GM18873 (cell line): ENCODE measurements around the gene CCDC184.
"Not testable (repeated sequence)": the region's sequence is repeated elsewhere in the genome, so short reads cannot be mapped to it uniquely, and the experiment has no call there.

Experiments
- ATAC-seq: cut with Tn5 transposase; IDR thresholded peaks from one replicate; pipeline ENCODE4 v1.9.1; 2021; ENCODE audit warnings: mild to moderate bottlenecking, moderate library complexity, moderate number of reproducible peaks; ENCODE audit not compliant: unreplicated experiment, low FRiP score

CCDC184 gene

GRCh38 chr12:48201516-48201915 is 18.1 kb downstream of the CCDC184 start:
- no peak for ATAC-seq

GRCh38 chr12:48202766-48203165 is 19.3 kb downstream of the CCDC184 start:
- no peak for ATAC-seq

- ATAC-seq = no peak
Observed at GRCh38 chr12:48203192-48203591, 19.7 kb downstream of the CCDC184 start, which contains the start of gene OR10AD1. OR10AD1 (minus strand) TSS chr12:48203292; CDS start chr12:48203292, 0 bp downstream.

GRCh38 chr12:48209495-48209894 is 26.1 kb downstream of the CCDC184 start:
- ATAC-seq = not testable (repeated sequence)

- no peak for ATAC-seq
Observed at GRCh38 chr12:48216785-48217184, 33.3 kb downstream of the CCDC184 start.

GRCh38 chr12:48219631-48220030 is 36.2 kb downstream of the CCDC184 start:
- no peak for ATAC-seq

GRCh38 chr12:48220701-48221100 is 37.3 kb downstream of the CCDC184 start:
- ATAC-seq = no peak

- no peak for ATAC-seq
Observed at GRCh38 chr12:48221645-48222044, 38.2 kb downstream of the CCDC184 start.

GRCh38 chr12:48224533-48224932 is 41.1 kb downstream of the CCDC184 start:
- ATAC-seq = not testable (repeated sequence)

GRCh38 chr12:48231169-48231958 is 47.9 kb downstream of the CCDC184 start:
- not testable (repeated sequence) for ATAC-seq
